ENCODE measurements around the gene RABGAP1L.

DNA sequence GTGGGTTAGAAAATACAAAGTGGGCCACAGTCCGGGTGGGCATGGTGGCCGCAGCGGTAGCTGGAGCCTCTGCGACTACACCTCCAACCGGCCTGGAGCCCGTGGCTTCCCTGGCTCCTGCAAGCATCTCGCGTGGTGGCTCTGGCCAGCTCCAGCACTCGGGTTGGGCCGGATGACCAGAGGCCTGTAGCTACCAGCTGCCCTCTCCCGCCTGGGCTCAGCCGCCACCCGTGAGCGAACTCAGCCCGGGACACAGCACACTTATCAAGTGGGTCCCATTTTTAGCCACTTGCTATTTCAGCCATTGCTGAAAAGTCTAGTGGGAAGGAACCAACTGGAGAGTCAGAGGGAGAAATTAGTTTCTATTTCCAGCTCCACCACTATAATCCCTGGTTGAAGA is 732.7 kb downstream of the RABGAP1L start:
- TF ChIP-seq POLR2A (IDR thresholded peaks at IDR 0.05) (no peak), CTCF (IDR thresholded peaks at IDR 0.05) (no peak)

All from Peyer's patch (tissue), 4 donors.